HCEC 1CT (cell line): ENCODE results near the gene CORO2B.

Experiments
- DNase-seq: peaks from one replicate; pipeline ENCODE4 v3.0.0-alpha.2; 2017

Gene CORO2B

DNA sequence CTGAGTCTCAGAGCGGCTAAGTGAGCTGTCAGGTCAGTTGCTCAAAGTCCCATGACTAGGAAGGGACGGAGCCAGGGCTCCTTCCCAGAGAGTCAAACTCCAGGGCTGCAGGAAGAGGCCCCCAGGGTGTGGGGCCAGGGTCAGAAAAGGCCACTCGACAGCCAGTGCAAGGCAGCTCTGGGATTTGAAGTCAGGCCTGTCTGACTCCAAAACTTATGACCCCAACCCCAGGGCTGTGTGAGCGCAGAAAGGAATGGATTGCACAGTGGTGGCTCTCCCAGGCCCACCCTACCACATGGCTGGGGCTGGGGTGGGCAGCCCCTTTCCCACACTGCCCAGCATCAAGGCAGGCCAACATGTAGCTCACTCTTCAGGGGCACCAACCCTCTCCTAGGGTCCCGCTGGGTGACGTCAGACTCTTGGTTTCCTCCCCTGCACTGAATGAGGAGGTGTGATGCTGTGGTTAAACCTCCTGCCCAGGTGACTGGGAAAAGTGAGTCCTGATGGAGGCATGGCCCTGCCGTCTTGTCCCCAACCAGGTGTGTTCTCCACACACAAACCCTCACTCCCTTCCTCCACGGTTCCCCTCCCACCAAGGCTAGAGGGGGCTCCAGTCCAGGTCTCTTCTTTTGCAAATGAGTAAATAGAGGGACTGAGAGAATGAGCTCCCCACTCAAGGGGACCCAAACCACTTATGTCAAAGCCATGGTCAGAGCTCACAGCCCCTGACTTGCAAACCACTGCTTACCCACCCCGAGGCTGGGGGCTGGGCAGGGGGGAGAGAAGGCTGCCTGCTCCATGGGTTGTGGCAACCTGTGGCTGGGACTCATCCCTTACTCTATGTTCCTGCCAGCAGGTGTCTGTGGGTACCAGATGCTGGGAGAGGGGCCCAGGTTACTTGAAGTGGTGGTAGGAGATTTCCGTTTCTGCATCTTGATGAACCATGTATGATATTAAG is 23.8 kb upstream of the CORO2B start:
- no peak for DNase-seq

DNA sequence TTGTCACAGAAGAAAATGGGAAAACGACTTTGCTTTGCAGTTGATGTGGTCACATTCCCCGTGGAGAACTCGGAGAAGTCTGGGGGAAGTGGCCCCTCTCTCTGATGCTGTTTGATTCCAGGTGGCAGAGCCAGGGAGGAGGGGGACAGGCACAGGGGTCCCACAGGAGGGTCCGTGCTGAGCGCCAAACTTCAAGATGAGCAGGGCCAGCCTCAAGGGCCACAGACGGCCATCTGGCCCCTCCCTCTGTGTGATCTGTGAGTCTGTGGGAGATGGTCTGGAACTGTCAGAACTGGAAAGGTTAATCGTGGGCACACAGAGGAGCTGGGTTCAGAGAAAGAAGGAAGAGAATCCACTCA is 23.1 kb upstream of the CORO2B start:
- DNase-seq: no peak

DNA sequence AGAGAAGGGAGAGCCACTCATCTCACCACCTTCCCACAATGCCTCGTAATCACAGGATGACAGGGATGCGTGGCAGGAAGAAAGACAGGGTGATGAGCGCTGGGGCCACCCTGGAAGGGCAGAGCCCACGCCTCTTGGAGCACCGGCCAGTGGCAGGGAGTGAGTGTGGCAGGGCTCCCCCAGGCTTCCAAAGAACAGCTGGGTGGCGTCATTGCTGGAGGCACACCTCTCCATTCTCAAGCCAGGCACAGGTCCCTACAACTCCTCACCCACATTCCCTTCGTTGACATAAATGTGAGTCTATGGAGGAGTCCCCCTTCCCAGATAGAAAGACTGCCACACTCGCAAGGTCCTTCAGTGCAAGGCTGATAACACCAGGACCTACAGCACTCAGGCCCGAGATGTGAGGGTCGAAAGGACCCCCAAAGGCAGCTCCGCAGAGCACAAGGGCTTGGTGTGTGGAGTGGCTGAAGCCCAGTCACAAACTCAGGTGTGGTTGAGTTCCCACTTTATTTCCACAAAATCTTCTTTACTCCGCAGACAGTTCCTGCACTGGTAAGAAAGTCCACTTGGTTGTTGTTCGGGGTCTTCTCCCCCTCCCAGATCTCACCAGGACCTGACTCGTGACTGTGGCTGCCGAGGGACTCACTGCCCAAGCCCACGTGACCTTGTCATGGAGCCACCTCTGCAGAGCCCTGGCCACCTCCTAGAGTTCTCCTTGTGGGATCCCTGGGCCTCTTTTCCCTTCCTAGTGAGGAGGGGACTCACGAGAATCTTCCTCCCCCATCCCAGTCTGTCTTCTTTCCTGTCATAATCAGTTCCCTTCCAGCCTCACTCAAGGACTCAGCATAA is 22.4 kb upstream of the CORO2B start:
- no peak for DNase-seq

DNA sequence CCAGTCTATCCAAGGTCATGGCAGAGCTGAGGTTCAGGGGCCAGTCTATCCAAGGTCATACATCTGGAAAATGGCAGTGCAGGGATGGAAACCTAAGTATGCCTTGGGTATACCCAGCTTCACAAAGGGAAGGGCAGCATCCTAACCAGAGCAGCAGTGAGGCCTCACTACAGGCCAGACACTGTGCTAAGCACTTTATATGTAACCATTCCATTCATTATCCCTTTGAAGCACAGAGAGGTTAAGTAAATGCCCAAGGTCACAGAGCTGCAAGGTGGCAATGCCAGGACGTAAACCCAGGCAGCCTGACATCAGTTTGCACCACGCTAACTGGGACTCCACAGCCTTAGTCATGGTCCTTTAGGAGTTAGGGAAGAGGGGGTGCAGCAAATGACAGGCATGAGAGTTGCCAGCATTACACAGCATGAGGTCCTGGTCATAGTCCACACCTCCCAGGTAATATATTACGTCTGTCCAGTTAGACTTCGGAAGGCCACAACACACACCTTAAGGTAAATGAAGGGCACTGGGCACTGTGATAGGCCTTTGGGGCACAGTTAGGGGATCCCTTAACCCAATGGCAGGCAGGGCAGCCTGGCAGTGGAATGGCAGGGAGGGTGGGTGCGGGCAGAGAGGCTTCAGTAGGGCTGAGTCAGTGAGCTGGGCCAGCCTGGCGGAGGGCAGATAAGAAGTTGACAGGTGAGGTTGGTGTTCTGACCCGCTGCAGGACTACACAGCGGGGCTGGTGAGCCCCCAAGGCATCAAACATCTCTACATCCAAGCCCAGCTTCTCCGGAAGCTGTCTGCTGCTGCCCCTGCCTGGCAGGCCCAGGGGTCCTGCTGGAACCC is 21.1 kb upstream of the CORO2B start:
- DNase-seq: no peak

DNA sequence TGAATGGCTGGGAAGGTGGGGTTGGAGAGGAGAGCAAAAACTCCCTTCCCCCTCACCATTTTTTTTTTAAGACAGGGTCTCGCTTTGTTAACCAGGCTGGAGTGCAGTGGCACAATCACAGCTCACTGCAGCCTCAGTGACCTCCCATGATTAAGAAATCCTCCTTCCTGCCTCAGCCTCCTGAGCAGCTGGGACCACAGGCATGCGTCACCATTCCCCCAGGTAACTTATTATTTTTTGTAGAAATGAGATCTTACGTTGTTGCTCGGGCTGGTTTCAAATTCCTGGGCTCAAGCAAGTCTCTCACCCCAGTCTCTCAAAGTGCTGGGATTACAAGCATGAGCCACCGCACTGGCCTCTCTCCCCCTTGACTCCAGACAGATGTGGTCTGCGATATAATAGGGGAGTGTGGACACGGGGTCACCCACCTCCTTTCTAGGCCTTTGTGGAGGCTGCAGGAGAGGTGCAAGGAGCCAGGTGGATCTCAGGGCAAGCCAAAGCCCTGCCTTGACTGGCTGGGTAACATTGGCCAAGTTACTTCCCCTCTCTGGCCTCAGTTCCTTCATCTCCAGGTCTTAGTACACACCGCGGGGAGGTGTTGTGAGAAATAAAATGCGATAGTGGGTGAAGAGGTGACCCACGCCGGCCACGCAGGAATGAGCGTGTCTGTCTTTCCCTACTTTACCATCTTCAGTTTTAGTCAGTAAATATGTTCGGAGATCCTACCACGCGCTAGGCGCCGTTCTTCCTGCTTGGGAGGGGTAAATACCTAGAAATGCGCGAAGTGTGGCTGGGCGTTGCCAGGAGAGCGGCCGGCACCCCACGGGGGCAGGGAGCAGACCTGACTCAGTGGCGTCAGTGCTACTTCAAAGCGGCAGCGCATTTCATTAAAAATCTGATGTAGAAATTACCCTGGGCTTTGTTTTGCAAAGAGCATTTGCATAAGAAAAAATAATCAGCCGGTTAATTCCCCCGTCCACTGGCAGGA is 20.2 kb upstream of the CORO2B start:
- no peak for DNase-seq

DNA sequence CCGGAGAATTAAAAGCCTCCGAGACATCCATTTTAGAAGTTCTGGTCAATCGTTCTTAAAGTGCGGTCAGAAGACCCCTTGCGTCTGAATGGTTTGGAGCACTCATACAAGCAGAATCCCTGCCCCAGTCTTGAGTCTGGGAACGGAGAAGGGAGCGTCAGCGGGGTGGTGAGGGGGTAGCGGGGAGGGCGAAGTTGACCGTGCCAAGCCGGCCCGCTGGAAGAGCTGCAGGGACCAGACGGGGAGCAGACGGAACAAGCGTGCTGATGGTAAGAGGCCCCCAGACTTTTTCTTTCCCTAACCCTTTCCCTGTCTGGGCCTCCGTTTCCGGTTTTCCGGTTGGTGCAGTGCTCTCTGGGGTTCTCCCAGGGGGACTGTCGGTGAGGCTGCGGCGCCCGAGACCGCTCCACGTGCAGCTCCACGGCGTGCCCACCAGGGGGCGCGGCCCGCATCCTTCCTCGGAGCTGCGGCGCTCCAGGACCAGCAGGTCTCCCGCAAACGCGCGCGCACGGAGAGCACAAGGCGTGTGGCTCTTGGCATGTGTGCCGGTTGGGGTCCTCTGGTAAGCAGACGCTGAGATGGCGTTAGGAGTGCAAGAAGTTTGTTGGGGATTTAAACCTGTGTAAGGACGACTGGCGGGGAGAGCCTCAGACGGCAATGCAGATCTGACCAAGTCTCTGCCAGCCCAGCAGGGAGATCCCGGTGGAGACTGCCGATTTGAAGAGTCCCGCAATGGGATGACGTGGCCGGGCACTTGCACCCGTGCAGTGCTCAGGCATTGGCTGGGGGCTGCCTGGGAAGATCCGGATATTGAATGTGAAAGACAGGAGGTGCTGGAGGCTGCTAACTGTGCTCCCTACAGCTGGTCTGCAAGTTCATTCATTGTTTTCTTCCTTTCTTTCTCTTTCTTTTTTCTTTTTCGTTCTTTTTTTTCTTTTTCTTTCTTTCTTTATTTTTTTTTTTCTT is 19.2 kb upstream of the CORO2B start:
- DNase-seq: peak; percentile 64

DNA sequence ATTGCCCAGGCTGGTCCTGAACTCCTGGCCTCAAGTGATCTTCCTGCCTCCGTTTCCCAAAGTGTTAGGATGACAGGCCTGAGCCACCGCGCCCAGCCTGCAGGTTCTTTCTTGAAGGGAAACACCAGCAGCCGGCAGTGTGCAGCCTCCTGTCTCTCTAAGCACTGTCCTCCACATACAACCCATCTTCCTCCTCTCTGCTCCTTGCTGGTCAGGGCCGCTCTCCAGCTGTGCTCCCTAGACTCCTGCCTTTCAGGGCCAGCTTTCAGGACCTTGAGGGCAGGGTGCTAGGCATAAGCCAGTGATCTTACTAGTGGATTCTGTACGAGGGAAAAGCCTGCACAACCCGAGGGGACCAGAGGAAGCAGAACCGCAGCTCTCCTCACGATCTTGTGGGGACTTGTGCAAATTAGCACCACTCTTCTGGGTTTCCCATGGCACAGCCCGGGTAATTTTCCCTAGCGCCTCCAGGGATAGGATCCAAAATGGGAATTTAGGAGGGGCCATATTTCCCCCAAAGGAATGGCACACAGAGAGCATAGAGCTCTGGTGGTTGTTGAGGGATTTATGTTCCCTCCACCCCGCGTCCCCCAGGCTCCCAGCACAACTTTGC is 18.2 kb upstream of the CORO2B start:
- no peak for DNase-seq

DNA sequence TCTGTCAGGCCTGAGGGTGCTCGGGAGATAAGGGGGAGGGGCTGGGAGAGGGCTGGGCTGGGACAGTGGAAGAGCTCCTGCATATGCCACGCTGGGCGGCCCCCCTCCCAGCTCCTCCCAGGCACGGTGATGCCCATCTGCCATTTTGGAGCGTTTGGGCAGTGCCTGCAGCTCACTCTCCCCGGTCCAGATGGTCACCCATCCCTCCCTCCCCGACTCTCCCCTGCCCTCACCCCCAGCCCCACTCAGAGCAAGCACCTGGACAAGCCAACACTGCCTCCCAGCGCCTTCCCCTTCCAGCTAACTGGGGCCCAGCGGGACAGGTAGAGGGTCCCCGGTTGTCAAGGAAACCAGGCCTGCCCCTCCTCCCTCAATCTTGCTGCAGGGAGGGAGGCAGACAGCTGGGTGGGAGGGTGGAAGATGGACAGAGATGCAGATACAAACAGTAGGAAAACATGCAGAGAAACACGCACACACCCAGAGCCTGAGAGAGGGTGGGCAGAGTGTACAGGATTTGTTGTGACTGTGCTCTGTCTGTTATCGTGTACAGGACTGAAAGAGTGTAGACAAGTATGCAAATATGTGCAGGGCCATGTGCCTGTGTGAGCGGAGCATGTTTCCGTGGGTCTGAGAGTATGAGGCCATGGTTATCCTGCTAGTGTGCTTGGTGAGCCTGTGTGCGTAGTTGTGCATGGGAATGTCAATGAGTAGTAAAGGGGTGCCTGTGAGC is 17.5 kb upstream of the CORO2B start:
- no peak for DNase-seq

DNA sequence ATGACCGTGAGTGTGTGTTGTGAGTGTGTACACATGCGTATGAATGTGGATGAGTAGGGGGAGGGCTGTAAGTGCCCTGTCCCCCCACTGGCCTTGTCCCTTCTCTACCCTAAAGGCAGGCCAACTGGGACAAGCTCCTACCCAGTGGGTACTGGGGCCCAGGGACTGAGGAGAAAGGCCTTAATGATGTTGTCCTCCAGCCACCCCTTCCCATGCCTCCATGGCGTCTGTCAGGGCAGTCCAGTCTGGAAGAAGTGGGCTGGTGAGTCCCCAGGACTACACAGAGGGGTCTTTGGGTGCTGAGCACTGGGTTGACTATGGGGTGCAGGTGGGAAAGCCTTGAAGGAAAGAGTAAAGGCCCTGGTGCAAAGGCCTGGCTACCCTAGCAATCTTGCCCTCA is 16.9 kb upstream of the CORO2B start:
- no peak for DNase-seq

DNA sequence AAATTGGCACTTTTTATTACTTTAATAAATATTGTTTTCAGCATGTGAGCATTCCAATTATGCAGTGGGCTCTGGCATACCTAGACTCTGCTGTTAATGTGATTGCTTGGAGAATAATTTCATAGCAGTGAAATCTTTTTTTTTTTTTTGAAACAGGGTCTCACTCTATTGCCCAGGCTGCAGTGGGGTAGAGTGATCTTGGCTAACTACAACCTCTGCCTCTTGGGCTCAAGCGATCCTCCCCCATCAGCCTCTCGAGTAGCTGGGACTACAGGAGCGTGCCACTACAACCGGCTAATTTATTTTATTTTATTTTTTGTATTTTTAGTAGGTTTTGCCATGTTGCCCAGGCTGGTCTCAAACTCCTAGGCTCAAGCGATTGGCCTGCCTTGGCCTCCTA is 14.6 kb upstream of the CORO2B start:
- no peak for DNase-seq

DNA sequence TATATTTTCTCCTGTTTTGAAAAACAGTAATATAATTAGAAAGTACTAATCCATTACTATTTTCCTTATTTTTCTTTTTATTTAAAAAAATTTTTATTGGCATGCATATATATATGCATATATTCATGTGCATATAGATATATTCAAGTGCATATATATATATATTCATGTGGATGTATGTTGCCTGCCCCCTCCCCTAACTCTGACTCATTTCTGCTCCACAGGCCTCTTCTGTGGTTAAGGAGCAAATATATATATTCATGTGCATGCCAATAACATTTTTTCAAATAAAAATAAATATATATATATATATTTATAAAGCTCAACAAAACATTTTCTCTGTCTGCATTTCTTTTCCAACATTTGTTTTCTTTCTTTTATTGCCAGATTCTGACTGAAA is 13.6 kb upstream of the CORO2B start:
- no peak for DNase-seq

DNA sequence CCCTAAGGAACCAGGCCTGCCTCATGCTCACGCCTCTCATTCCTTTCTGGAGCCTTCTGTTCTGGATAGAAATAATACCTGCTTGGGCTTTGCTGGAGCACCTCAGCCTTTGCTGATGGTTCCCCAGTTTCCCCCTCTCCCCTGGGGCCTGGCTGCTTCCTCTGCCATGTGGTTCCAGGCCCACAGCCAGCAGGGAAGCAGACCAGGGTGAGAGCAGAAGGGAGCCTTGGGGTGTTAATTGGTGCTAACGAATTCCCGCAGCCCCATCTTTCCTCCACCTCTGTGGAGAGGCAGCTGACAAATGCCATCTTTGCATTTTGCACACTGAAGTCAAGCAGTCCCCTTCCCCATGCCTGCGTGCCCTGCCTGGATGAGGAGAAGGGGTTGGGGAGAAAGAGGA is 13.1 kb upstream of the CORO2B start:
- DNase-seq: no peak

DNA sequence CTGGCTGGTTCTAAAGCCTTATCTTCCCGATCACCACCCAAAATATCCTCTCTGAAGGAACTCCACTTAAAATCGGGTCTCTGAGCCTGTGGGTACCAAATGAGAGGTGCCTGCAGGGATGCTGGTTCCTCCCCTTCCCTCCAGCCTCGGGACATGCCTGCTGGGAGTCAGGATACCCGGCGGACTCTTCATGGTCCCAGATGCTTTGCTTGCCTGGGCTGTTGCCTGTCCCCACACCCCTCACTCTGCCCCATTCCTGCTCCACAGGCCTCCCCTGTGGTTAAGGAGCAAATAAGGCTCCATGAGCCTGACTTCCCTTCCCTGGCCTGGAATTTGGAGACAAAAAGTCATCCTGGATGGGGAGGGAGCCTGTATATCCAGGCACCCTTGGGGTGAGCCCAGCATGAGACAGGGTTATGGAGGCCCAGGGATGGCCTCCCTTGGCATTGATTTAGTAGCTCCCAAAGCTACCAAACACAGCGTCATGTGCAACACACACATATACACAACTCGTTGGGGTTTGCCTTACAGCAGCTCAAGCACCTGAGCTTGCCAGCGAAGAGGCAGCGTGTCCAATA is 12.3 kb upstream of the CORO2B start:
- DNase-seq: no peak

DNA sequence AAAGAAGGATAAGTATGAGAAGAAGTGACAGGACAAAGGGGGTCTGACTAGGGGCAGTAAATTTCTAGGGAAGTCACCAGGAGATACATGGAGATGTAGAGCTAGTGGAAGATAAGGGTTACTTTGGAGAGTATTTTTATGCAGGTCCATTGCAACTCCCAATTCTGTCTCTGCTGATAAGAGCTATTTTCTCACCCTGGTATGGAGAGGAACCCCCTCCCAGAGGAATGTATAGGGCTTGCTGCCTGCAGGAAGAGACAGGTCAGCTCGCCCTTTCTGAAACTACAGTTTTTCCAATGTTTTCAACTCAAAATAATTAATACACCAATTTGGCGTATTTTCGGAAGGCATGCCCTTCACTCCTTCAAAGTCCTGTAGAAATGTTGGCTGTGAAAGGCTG is 11.4 kb upstream of the CORO2B start:
- no peak for DNase-seq

DNA sequence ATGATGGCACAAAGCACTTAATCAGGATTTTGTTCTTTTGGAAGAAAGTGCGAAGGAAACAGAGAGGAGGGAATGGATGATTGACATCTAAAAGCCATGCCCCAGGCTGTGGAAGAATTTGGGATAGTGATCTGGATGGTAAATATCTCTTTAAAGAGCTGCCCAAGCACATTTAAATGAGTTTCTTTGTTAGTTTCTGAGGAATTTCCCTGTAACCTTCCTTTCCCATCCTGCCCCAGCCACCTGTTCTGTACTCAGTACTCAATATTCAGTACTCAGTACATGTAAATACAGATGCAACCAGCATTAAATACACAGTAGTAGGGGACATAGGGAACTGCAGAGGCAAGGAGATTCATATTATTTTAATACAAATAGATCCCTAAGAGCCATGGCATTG is 7.8 kb upstream of the CORO2B start:
- no peak for DNase-seq

DNA sequence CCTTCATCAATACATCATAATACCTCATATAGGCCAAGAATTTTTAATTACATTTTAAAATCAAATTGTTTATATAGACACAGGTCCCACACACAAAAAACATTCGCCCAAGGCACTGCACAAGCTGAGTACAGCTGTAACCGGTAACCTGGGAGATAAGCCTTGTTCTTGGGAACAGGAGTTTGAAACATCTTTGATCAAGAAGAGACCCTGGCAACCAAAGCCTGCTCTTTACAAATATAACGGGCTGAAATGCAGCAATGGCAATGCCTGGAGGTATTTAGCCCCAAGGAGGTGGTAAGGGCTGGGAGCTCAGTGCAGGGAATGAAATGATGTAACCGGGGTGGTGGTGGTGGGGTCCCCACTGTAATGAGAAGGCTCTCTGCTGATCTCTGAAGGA is 7.2 kb upstream of the CORO2B start:
- DNase-seq: no peak

DNA sequence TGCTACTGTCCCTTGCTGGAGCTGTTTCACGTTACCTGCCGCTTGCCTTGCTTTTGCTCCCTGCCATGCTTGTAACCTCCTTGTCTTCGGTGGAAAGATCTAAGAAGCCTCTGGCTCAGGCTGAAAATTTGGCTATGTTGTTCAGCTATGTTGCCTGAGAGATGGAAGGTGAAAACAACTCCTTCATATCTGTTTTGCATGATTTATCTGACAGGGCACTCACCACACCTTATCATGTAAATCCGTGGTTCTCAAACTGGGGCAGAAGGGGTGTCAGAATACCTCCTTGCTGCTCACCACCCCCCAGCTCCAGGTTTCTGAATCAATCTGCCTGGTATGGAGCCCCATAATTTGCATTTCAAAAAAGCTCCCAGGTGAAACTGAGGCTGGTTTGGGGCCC is 6.5 kb upstream of the CORO2B start:
- no peak for DNase-seq

DNA sequence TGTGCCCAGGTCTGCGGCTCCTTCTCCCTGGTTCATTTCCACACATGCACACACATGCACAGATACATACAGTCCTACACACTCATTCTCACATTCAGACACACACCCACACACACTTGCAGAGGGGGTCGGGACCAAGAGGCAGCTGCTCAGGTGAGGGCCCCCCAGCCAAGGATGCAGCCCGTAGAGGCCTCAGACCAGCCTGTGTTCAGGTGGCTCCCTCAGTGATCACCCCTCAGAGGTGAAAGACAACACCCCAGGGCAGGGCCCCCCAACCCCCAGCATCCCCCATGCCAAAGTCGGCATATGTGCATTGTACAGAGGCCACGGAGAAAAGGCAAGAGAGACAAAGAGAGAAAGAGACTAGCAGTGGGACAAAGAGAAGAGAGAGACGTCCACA is 5.9 kb upstream of the CORO2B start:
- DNase-seq: no peak

DNA sequence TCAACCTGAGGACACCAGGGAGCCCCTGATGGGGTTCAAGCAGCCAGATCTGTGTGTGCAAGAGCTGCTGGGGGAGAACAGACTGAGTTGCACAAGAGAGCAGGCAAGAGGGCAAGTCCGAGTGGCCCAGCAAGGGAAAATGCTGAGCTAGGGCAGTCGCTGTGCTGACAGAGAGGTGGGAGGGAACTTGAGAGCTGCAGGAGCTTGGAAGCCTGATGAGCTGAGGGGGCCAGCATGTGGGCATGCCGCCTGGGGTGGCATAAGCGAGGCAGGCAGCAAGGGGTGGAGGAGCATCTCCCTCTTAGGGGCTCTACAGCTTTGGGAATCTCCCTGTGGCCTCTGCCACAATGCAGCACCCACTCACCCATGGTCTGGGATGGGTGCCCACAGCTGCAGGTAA is 4.7 kb upstream of the CORO2B start:
- no peak for DNase-seq
